ENCODE results near the gene CDR2. TPM values are rescaled to one million over a fixed set of nuclear protein-coding genes. Genes with fewer than 3 reads are reported as not detected.
A peak's percentile ranks its signal among the peaks of the same experiment; 100 is the strongest.

The CDR2 gene
- total RNA-seq, 1 experiment from 2014 or later = 29.3 TPM

DNA sequence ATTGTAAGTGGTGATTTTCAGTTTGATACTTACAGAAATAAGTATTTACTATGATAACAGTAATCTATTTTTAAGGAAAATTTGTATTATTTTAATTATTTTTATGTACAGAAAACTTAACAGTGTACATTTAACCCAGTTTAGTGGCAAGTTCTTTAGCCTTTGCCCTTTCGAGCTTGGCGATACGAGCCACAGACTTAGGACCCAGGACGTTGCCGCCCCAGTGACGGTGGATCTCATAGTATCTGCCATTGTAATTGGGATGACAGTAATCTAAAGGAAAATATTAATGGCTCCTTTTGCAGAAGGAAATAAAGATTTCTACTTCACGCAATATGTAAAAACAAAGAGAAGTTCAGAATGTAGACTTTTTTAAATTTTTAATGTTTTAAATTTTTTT is 5.2 kb upstream of the CDR2 start:
- H3K4me1 ChIP-seq (replicated peaks; ENCODE audit: insufficient read depth) = peaks cover 11% of the 10 kb centered on the region; the same call in 1 of the 2 replicates
- intact Hi-C loops (cut with micrococcal nuclease; ENCODE audit: unreplicated experiment) = no loop called here
- H3K9me3 ChIP-seq (ENCODE audit: insufficient read depth, low read depth) = no peaks in the 10 kb centered on the region
- H3K4me2 ChIP-seq = no peak overlapping the region
- no peaks in the 10 kb centered on the region for H3K36me3 ChIP-seq (ENCODE audit: low read depth)
- no peak overlapping the region for H3K27ac ChIP-seq
- no peaks in the 10 kb centered on the region for H4K20me1 ChIP-seq (ENCODE audit: insufficient read depth)
- no peak overlapping the region for H3K4me3 ChIP-seq
- no peak overlapping the region for H2AFZ ChIP-seq
- no peak for DNase-seq
- no TSS peak for BruUV-seq (replicated peaks)
- H3K79me2 ChIP-seq (ENCODE audit: low read depth) = no peaks in the 10 kb centered on the region
- ChIA-PET POLR2A (ENCODE audit: unreplicated experiment) (no interaction called here), CTCF (no interaction called here)
- 0 out of 2 replicates have a peak, but pooled peaks cover 3% of the 10 kb centered on the region for H3K9me2 ChIP-seq (ENCODE audit: insufficient read depth)
- H3K27me3 ChIP-seq (ENCODE audit: insufficient read depth, low read depth) = no peaks in the 10 kb centered on the region
- H3F3A ChIP-seq (ENCODE audit: insufficient read depth, low read depth) = no peaks in the 10 kb centered on the region
- TF ChIP-seq, protein P1, sequence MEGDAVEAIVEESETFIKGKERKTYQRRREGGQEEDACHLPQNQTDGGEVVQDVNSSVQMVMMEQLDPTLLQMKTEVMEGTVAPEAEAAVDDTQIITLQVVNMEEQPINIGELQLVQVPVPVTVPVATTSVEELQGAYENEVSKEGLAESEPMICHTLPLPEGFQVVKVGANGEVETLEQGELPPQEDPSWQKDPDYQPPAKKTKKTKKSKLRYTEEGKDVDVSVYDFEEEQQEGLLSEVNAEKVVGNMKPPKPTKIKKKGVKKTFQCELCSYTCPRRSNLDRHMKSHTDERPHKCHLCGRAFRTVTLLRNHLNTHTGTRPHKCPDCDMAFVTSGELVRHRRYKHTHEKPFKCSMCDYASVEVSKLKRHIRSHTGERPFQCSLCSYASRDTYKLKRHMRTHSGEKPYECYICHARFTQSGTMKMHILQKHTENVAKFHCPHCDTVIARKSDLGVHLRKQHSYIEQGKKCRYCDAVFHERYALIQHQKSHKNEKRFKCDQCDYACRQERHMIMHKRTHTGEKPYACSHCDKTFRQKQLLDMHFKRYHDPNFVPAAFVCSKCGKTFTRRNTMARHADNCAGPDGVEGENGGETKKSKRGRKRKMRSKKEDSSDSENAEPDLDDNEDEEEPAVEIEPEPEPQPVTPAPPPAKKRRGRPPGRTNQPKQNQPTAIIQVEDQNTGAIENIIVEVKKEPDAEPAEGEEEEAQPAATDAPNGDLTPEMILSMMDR (conservative IDR thresholded peaks at IDR 0.05) = no peak
- no peak for TF ChIP-seq EZH2 (IDR thresholded peaks at IDR 0.05; ENCODE audit: low read depth)

DNA sequence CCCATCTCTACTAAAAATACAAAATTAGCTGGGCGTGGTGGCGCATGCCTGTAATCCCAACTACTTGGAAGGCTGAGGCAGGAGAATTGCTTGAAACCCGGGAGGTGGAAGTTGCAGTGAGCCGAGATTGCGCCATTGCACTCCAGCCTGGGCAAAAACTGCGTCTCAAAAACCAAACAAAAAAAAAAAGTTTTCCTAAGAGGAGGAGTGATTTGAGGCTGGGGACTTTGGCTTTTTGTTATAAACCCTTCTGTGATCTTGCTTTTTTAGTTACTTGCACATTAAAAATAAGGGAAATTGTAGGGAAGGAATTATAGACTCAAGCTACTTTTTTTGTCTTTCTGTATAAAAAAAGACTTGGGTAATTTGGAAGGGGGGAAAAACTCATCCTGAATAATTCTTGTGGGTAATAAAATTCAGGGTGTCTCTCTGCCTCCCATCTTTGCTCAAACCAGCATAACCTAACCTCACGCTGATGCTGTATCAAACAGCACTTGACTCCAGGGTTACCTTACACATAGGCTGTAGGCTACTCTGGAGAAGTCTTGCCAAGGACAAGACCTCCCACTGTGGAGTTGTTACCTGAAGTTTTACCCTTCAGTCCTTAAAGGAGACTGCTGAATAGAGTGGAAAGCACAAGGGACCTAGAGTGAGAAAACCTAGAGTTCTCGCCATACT is 1.7 kb upstream of the CDR2 start:
- POLR2A ChIA-PET (ENCODE audit: unreplicated experiment) = interaction anchor here (0.5 to 0.6 kb wide), 2 partner anchors 7 to 1144 kb away, joined by 6 to 15 read pairs; no protein-coding TSS in a partner anchor
- Histone ChIP-seq H3K27ac (no peak overlapping the region), H3K4me2 (no peak overlapping the region), H3K36me3 (ENCODE audit: low read depth) (no peaks in the 10 kb centered on the region), H2AFZ (no peak overlapping the region), H3K9me2 (ENCODE audit: insufficient read depth) (0 out of 2 replicates have a peak, but pooled peaks cover 3% of the 10 kb centered on the region), H3K9me3 (ENCODE audit: insufficient read depth, low read depth) (no peaks in the 10 kb centered on the region), H4K20me1 (ENCODE audit: insufficient read depth) (no peaks in the 10 kb centered on the region), H3K27me3 (ENCODE audit: insufficient read depth, low read depth) (no peaks in the 10 kb centered on the region), H3K4me1 (replicated peaks; ENCODE audit: insufficient read depth) (peaks cover 23% of the 10 kb centered on the region), H3K4me3 (no peak overlapping the region), H3F3A (ENCODE audit: insufficient read depth, low read depth) (peaks cover 16% of the 10 kb centered on the region), H3K79me2 (ENCODE audit: low read depth) (peaks cover 31% of the 10 kb centered on the region)
- CTCF ChIA-PET = interaction anchor here (0.6 kb wide), 1 partner anchor 21 kb away, joined by 6 read pairs; no protein-coding TSS in a partner anchor
- TF ChIP-seq, protein P1 (conservative IDR thresholded peaks at IDR 0.05) = no peak
- TF ChIP-seq EZH2 (IDR thresholded peaks at IDR 0.05; ENCODE audit: low read depth) = no peak
- BruUV-seq (replicated peaks) = no TSS peak
- no peak for DNase-seq
- intact Hi-C loops (cut with micrococcal nuclease; ENCODE audit: unreplicated experiment) = no loop called here

DNA sequence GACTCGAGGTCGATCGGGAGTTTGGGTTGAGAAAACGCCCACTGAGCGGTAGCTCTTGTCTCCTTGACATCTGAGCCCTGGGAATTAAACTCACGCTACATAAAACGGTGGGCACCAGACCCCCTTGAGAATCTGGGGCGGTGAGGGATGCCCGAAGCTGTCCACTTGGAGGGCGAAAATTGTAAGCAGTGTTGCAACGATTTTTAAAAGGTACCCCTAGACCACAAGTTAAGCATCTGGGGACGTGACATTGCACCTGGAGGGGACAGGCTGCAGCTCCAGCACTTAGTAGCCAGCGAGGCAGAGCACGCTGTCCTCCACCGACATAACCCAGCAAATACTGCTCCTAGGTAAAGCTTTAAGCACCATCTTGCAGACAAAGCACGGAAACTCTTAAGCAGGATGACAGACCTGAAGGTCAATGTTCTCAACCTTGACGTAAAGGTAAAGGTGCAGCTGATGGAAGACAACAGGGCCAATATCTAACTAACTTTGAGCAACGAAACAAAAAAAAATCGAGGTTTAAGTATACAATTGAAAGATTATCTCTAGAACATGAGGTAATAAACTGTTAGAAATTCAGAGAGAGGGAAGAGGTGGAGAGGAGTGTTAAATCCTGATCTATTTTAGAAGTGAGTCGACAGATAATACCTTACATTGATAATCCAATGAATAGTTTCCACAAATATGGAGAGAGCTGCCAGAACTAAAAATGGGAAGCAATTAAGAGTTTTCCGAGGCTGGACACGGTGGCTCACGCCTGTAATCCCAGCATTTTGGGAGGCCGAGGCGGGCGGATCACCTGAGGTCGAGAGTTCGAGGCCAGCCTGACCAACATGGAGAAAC is 921 bp upstream of the CDR2 start:
- no peaks in the 10 kb centered on the region for H3K9me3 ChIP-seq (ENCODE audit: insufficient read depth, low read depth)
- H3K27me3 ChIP-seq (ENCODE audit: insufficient read depth, low read depth) = no peaks in the 10 kb centered on the region
- H2AFZ ChIP-seq = peak overlapping the region; percentile 82
- H3K4me2 ChIP-seq = peak overlapping the region; percentile 93
- ChIA-PET CTCF (interaction anchor here (0.6 kb wide), 1 partner anchor 22 kb away, joined by 7 read pairs; no protein-coding TSS in a partner anchor), POLR2A (ENCODE audit: unreplicated experiment) (interaction anchor here (0.5 to 0.6 kb wide), 3 partner anchors 8 to 1143 kb away, joined by 4 to 15 read pairs (median 6); no protein-coding TSS in a partner anchor)
- 0 out of 2 replicates have a peak, but pooled peaks cover 3% of the 10 kb centered on the region for H3K9me2 ChIP-seq (ENCODE audit: insufficient read depth)
- TF ChIP-seq EZH2 (IDR thresholded peaks at IDR 0.05; ENCODE audit: low read depth) = no peak
- TF ChIP-seq, protein P1 (conservative IDR thresholded peaks at IDR 0.05) = no peak
- DNase-seq = no peak
- no peaks in the 10 kb centered on the region for H4K20me1 ChIP-seq (ENCODE audit: insufficient read depth)
- intact Hi-C loops (cut with micrococcal nuclease; ENCODE audit: unreplicated experiment) = no loop called here
- TSS peak; percentile 90 for BruUV-seq (replicated peaks)
- peaks cover 20% of the 10 kb centered on the region for H3F3A ChIP-seq (ENCODE audit: insufficient read depth, low read depth)
- peaks cover 39% of the 10 kb centered on the region for H3K79me2 ChIP-seq (ENCODE audit: low read depth)
- peaks cover 30% of the 10 kb centered on the region for H3K4me1 ChIP-seq (replicated peaks; ENCODE audit: insufficient read depth)
- peak overlapping the region; percentile 95 for H3K4me3 ChIP-seq
- peaks cover 2% of the 10 kb centered on the region; the same call in 1 of the 2 replicates for H3K36me3 ChIP-seq (ENCODE audit: low read depth)
- no peak overlapping the region for H3K27ac ChIP-seq
